Measurements from ENCODE around the gene GLI2.

The GLI2 gene

DNA sequence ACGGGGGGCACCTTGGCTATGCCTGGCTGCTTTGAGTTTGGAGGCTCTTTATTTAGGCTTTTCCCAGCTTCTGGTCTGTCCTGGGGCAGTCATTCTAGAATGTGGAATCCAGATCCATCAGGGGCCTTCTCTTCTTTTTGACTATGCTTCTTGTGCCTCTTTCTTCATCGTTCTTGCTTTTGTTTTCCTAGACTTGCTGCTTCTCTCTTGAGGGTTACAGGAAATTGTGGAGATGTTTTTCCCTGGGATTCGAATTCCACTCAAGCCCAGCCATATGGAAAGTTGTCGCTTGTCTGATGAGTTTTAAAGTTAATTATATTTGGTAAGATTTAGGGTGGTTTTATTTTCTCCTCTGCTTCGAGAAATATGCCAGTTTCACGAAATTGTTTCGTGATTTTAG is 2.4 kb downstream of the GLI2 start:
- no peak for DNase-seq (ENCODE audit: low spot score)

- DNase-seq (ENCODE audit: low spot score) = no peak
Observed at GRCh38 chr2:120738786-120739437, 3.2 kb downstream of the GLI2 start.

GRCh38 chr2:120739438-120740090 is 3.9 kb downstream of the GLI2 start:
- DNase-seq (ENCODE audit: low spot score) = no peak

- DNase-seq (ENCODE audit: low spot score) = no peak
Observed at GRCh38 chr2:120740375-120740764, 4.7 kb downstream of the GLI2 start.

DNA sequence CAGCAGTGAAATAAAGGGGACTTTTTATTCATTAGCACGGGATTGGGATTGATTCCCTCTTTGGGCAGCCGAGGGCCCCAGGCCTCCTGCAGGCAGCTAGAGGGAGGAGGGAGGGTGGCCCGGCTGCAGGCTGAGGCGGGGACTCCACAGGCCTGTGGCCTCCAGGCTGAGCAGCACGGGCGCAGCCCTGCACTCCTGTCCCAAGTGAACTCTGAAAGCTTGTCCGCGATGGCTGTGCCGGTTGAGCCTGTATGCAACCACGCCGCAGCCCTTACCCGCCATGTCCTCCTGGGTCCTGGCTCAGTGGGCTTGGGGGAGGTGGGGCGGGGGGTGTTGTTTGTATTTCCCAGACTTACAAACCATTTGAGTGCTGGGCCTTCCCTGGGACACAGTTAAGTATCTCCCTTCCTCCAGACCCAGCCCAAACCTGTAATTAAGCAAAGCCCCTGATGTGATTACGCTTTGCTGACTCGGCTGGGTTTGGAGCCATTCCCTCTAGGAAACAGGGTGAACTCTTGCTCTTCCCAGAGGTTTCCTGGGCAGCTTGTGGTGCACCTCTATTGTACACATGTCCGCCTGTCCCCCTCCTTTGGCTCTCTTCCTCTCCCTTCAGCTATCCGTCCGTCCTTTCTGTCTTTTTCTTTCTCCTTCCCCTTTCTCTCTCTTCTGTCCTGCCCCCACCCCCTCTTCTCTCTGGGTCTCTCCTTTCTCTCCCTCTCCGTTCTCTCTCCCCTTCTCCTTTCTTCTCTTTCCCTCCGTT is 5.3 kb downstream of the GLI2 start:
- no peak for DNase-seq (ENCODE audit: low spot score)

GRCh38 chr2:120741571-120742561 is 6.2 kb downstream of the GLI2 start:
- no peak for DNase-seq (ENCODE audit: low spot score)

DNA sequence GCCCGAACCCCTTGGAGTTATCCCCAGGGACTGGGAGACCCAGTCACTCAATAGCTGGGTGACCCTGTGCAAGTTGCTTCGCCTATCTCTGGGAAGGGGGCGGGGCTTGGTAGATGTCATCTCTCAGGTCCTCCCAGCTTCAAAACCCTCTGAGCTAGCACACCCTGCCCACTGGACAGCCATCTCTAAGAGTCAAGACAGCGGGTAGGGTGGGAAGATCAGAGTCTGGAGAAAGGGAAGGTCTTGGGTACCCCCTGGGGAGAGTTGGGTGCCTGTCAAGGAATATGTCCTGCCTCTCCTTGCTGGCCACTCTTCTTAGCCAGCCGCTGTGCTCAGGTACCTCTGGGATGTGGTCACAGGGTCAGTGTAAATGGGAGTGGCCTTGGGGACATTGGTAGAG is 8.0 kb downstream of the GLI2 start:
- DNase-seq (ENCODE audit: low spot score) = no peak

- DNase-seq (ENCODE audit: low spot score) = no peak
Observed at GRCh38 chr2:120744817-120745216, 9.1 kb downstream of the GLI2 start.

DNA sequence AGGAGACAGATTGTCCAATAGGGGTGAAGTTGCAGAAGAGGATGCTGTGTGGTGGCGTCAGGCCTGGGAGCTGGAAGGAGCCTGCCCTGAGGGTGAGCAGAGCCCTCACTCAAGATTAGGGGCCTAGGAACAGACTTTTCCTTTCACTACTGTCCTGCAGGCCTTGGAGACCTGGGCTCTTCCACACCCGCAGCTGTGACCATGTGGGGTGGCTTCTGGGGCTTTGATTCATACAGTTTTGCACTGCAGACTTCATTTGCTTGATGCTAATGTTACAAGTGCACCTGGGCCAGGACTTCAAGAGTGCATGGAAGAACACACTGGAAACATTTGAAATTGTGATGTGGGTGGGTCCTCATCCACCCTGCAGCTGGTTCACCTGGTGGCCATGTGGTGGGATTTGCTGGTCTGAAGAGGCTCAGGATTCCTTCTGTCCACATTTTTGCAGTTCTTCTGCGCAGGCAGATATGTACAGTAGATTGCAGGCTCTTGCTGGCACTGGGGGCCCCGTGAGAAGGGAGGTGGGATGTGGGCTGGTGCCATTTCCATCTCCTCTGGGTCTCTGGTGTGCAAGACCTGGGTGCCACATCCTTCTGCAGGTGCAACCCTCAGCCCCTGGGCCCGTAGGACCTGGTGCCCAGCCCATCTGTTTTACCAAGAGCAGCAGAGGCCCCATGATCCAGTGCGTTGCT is 9.9 kb downstream of the GLI2 start:
- no peak for DNase-seq (ENCODE audit: low spot score)

GRCh38 chr2:120746144-120746543 is 10.5 kb downstream of the GLI2 start:
- DNase-seq (ENCODE audit: low spot score) = no peak

DNA sequence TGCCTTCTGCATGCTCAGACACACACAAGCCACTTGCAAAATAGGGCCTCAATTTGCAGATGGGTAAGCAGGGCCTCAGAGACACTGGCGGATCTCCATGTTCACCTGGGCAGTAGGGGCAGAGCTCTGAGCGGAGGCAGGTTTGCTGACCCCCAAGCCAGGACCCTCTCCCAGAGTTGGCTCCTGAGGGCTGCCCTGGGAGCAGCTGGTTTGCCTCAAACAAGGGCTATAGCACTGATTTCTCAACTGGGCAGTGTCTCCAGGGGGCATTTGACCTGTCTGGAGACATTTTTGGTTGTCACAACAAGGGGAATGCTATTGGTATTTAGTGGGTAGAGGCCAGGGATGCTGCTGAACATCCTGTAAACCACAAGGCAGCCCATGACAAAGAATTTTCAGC is 11.6 kb downstream of the GLI2 start:
- no peak for DNase-seq (ENCODE audit: low spot score)

GRCh38 chr2:120747706-120748105 is 12.0 kb downstream of the GLI2 start:
- DNase-seq (ENCODE audit: low spot score) = no peak

- DNase-seq (ENCODE audit: low spot score) = no peak
Observed at GRCh38 chr2:120748310-120748709, 12.6 kb downstream of the GLI2 start.

- no peak for DNase-seq (ENCODE audit: low spot score)
Observed at GRCh38 chr2:120748741-120749140, 13.1 kb downstream of the GLI2 start.

DNA sequence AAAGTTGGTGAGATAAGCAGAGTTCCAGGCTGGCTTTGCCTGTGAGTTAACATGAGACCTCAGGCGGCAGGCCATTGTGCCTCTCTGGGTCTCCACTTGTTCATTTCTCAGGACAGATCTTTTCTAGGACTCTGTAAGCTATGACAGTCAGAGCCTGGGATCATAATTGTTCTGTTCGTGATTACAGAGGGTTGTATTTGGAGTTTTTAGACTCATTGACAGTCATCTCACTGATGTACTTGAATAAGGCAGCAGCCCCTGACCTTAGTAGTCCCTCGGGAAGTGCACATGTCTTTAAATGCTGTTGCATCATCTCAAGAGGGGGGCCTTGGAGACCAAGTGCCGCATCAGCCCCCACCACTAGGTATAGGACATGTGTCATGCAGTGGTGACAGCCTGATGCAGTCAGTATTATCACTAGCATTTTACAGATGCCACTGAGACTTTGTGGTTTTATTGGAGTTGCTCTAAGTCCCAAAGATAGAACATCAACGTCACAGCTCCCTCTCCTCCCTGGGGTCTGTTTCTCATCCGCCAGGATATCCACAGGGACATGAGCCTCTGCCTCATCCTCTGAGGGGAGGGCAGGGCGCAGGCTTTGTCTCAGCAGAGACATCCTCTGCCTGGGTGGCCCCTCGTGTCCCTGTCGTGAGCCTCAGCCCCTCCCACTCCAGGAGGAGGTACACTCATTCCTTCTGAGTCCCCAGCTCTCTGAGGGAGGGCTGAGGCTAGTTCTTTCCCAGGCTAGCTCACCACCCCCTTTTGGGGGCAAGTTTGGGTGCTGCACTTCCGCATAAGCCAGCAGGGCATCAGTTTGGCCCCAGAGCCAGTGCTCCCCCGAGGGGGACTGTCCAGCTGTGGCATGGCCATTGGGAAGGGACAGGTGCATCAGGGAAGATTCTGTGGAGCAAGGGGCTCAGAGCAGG is 14.1 kb downstream of the GLI2 start:
- DNase-seq (ENCODE audit: low spot score) = no peak

- no peak for DNase-seq (ENCODE audit: low spot score)
Observed at GRCh38 chr2:120750488-120751210, 15.0 kb downstream of the GLI2 start.

DNA sequence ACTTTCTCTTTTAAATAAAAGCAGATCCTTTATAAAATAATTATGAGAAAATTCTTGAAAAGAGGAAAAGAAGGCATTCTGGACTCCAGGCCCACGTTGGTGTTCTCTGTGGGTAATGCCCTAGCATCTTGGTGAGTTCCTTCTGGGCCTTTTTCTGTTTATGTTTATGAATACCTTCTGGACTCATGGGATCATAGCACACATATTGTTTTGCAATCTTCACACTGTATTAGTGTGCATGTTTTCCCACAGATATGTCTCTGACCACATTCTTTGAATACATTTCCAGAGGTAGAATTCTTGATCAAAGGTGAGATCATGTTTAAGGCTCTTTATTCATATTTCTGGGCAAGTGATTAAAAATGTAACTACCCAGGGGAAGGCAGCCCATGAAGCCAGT is 15.9 kb downstream of the GLI2 start:
- DNase-seq (ENCODE audit: low spot score) = no peak

DNA sequence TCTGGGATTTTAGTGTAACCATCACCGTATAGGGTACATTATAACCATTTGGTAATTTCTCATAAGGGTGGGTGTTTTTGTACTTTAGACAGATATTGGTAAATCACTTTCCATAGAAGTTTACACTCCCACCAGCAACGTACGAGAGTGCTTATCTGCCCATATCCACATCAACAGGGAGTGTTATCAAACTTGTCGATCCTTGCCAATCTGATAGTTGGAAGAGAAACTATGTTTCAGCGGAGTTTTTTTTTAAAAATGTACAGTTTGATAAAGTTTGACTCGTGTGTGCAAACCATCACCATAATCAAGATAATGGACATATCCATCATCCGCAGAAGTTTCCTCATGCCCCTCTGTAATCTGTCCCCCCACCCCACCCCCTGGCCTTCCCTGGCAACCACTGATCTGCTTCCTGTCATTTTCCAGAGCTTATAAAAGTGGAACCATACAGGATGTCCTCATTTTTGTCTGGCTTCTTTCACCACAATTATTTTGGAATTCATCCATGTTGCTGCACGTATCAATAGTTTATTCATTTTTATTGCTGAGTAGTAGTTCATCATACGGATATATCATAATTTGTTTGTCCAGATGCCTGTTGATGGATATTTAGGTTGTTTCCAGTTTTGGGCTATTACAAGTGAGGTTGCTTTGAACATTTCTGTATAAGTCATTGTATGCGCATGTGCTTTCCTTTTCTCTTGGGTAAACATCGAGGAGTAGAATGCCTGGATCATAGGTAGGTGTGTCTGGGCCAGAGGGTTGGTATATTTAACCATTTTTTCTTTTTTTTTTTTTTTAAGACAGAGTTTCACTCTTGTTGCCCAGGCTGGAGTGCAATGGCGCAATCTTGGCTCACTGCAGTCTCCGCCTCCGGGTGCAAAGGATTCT is 18.6 kb downstream of the GLI2 start:
- DNase-seq (ENCODE audit: low spot score) = no peak

Measured in kidney tubule cell (primary cell).